PC-9 (cell line): Measurements from ENCODE around the gene HEPHL1. TPM values are rescaled to one million over a fixed set of nuclear protein-coding genes. Genes with fewer than 3 reads are reported as not detected.

Experiments
- BruUV-seq: library from RNA; stranded (reverse); fragments of 400-500 nt; replicated peaks from 2 replicates; lab custom pipeline; 2021; lab: Mats Ljungman, UMichigan
- CTCF ChIA-PET: fragments of 300-600 bp; sonication (Branson Sonifier 250); formaldehyde crosslinking; loops from one replicate; lab custom pipeline; 2022; ENCODE audit warnings: antibody characterized with exemption; lab: Charles Lee
- POLR2A ChIA-PET: fragments of 300-600 bp; sonication (Branson Sonifier 250); formaldehyde crosslinking; loops from one replicate; lab custom pipeline; 2022; ENCODE audit warnings: antibody characterized with exemption; ENCODE audit not compliant: unreplicated experiment; lab: Charles Lee
- DNase-seq, 2 experiments: peaks; one replicate each; pipeline versions ENCODE4 v3.0.0 to v3.0.0-alpha.2; 2015 to 2022; ENCODE audit warnings: mixed read lengths in 1 of 2
- H2AFZ ChIP-seq: fragments of 200-600 bp; sonication (generic); 2 replicates; pipeline ENCODE4 v1.8.1; 2017; ENCODE audit warnings: antibody characterized with exemption
- H3F3A ChIP-seq: fragments of 200-600 bp; sonication (generic); 2 replicates; pipeline ENCODE4 v1.8.1; 2017; ENCODE audit warnings: antibody characterized with exemption, mild to moderate bottlenecking, low read depth; ENCODE audit not compliant: insufficient read depth
- H3K27ac ChIP-seq: fragments of 200-600 bp; sonication (generic); 2 replicates; pipeline ENCODE4 v1.6.1; 2016; ENCODE audit warnings: mixed run types
- H3K27me3 ChIP-seq: fragments of 200-600 bp; sonication (generic); 2 replicates; pipeline ENCODE4 v1.6.1; 2016; ENCODE audit warnings: low read depth, mixed run types; ENCODE audit not compliant: insufficient read depth
- H3K36me3 ChIP-seq: fragments of 200-600 bp; sonication (generic); 2 replicates; pipeline ENCODE4 v1.6.1; 2016; ENCODE audit warnings: low read depth, mixed run types
- H3K4me1 ChIP-seq: fragments of 200-600 bp; sonication (generic); replicated peaks from 2 replicates; pipeline ENCODE4 v1.6.1; 2016; ENCODE audit warnings: mixed run types; ENCODE audit not compliant: insufficient read depth
- H3K4me2 ChIP-seq: fragments of 200-600 bp; sonication (generic); 2 replicates; pipeline ENCODE4 v1.6.1; 2017; ENCODE audit warnings: mixed run types
- H3K4me3 ChIP-seq: fragments of 200-600 bp; sonication (generic); 2 replicates; pipeline ENCODE4 v1.6.1; 2016; ENCODE audit warnings: mixed run types
- H3K79me2 ChIP-seq: fragments of 200-600 bp; sonication (generic); 2 replicates; pipeline ENCODE4 v1.6.1; 2017; ENCODE audit warnings: low read depth, mixed run types
- H3K9me2 ChIP-seq: fragments of 200-600 bp; sonication (generic); 2 replicates; pipeline ENCODE4 v1.8.1; 2017; ENCODE audit warnings: mild to moderate bottlenecking; ENCODE audit not compliant: insufficient read depth
- H3K9me3 ChIP-seq: fragments of 200-600 bp; sonication (generic); 2 replicates; pipeline ENCODE4 v1.8.1; 2016; ENCODE audit warnings: low read depth; ENCODE audit not compliant: insufficient read depth
- H4K20me1 ChIP-seq: fragments of 200-600 bp; sonication (generic); 2 replicates; pipeline ENCODE4 v1.8.1; 2017; ENCODE audit not compliant: insufficient read depth
- EZH2 ChIP-seq: fragments of 200-600 bp; sonication (generic); IDR thresholded peaks from 2 replicates; pipeline ENCODE4 v1.8.0; 2017; ENCODE audit warnings: antibody characterized with exemption, low read depth
- intact Hi-C: fragments of 100-400 bp; cut with micrococcal nuclease; formaldehyde crosslinking; loops from one replicate; pipeline ENCODE4 v1.10.0; 2022; ENCODE audit not compliant: unreplicated experiment
- total RNA-seq: library from RNA; stranded (reverse); gene quantifications from 2 replicates; pipeline ENCODE4 v1.2.3, GENCODE V29; 2021
- TF ChIP-seq, protein P1 (sequence below): fragments of 200-600 bp; sonication (generic); conservative IDR thresholded peaks from 2 replicates; pipeline ENCODE4 v1.6.1; 2017; ENCODE audit warnings: mixed run types, antibody characterized with exemption, mild to moderate bottlenecking, moderate library complexity

Gene HEPHL1
- total RNA-seq, 1 experiment from 2014 or later = not detected

DNA sequence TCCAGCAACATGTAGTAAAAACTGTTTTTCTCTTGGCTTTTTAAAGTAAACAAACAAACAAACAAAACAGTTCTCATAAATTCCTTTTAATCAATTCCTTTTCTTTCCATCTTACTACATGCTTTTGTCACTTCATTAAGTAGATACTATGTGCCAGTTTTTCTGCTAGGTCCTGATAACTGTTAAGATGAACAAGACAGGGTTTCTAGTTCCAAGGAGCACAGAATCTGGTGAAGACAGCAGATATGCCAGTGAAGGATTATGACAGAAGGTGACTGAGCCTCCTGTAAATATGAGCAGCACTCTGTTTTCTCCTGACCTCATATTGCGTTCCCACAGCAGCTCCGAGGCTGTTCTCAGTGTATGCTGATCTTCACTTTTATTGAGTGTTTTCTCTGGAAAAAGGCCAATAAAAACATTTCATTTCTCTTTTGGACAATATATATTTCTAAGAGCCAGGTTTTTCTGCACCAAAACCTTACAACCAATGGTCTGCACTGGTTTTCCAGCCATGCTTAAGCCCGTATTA, 45.8 kb downstream of the HEPHL1 start:
- no peak overlapping the region for H3K4me2 ChIP-seq
- TF ChIP-seq, protein P1, sequence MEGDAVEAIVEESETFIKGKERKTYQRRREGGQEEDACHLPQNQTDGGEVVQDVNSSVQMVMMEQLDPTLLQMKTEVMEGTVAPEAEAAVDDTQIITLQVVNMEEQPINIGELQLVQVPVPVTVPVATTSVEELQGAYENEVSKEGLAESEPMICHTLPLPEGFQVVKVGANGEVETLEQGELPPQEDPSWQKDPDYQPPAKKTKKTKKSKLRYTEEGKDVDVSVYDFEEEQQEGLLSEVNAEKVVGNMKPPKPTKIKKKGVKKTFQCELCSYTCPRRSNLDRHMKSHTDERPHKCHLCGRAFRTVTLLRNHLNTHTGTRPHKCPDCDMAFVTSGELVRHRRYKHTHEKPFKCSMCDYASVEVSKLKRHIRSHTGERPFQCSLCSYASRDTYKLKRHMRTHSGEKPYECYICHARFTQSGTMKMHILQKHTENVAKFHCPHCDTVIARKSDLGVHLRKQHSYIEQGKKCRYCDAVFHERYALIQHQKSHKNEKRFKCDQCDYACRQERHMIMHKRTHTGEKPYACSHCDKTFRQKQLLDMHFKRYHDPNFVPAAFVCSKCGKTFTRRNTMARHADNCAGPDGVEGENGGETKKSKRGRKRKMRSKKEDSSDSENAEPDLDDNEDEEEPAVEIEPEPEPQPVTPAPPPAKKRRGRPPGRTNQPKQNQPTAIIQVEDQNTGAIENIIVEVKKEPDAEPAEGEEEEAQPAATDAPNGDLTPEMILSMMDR = no peak
- TF ChIP-seq EZH2 = no peak
- H3K27ac ChIP-seq = no peak overlapping the region
- no TSS peak for BruUV-seq
- no peaks in the 10 kb centered on the region for H3K27me3 ChIP-seq
- intact Hi-C loops = no loop called here
- no peak overlapping the region for H3K4me3 ChIP-seq
- H3K9me3 ChIP-seq = no peaks in the 10 kb centered on the region
- CTCF ChIA-PET = no interaction called here
- no peaks in the 10 kb centered on the region for H3K79me2 ChIP-seq
- no peaks in the 10 kb centered on the region for H3F3A ChIP-seq
- POLR2A ChIA-PET = no interaction called here
- no peak overlapping the region for H2AFZ ChIP-seq
- H3K36me3 ChIP-seq = no peaks in the 10 kb centered on the region
- DNase-seq = no peak
- H3K4me1 ChIP-seq = no peaks in the 10 kb centered on the region
- H3K9me2 ChIP-seq = no peaks in the 10 kb centered on the region
- no peaks in the 10 kb centered on the region for H4K20me1 ChIP-seq

DNA sequence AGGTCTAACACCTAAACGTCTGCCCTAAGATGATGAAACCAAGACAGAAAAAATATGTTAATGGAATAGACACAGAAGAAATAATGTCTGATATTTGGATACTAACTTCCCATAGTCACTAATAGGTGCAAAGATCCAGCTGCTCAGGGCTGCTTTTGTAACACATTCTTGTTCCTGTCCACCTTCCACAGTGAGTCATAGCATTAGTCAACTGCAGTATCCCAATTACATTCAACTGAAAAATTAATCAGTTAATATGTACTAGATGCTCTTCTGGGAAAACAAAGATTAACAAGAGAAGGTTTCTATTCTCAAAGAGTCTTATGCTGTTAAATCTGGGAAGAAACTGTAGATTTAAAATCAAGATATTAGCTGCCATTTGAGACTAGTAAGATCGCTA, 47.6 kb downstream of the HEPHL1 start:
- Histone ChIP-seq H4K20me1 (no peaks in the 10 kb centered on the region), H3F3A (no peaks in the 10 kb centered on the region), H3K9me2 (no peaks in the 10 kb centered on the region), H3K4me2 (no peak overlapping the region), H3K27me3 (no peaks in the 10 kb centered on the region), H3K4me3 (no peak overlapping the region), H2AFZ (no peak overlapping the region), H3K27ac (no peak overlapping the region), H3K79me2 (no peaks in the 10 kb centered on the region), H3K36me3 (no peaks in the 10 kb centered on the region), H3K9me3 (no peaks in the 10 kb centered on the region), H3K4me1 (no peaks in the 10 kb centered on the region)
- TF ChIP-seq, protein P1 = no peak
- TF ChIP-seq EZH2 = no peak
- BruUV-seq = no TSS peak
- intact Hi-C loops = no loop called here
- ChIA-PET CTCF (no interaction called here), POLR2A (interaction anchor here (0.5 kb wide), 1 partner anchor 101 kb away, joined by 4 read pairs; no protein-coding TSS in a partner anchor)
- no peak for DNase-seq

DNA sequence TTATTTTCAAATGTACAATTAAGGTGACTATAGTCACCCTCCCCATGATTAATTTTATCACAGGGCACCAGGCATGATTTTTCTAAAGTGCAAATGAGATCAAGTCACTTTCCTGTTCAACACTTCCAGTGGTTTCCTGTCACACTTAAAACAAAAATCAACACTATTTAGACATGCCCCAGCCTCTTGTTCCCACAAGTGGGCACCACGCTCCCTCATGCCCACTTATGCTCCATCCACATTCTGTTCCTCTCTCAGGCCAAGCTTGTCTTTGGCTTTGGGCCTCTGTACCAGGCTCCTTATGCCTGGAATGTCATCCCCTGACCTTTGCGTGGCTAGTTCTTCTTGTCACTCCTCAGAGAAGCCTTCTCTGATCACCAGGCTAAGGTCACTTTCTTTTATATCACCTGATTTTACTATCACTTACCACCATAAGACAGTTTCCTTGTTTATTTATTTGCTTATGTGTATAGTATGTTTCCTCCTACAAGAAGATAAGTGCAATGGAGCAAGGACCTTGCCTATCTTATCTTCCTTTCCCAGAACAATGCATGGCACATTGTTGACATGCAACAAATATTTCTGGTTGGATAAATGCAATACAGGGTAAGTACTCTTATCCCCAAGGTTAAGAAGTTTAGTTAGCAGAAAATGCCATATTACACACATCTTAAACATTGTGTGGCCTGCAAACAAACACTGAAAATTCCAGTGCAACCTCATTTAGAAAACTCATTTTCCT, 56.6 kb downstream of the HEPHL1 start:
- Histone ChIP-seq H3K4me2 (no peak overlapping the region), H3K27me3 (no peaks in the 10 kb centered on the region), H3K27ac (no peak overlapping the region), H3K36me3 (no peaks in the 10 kb centered on the region), H3K4me1 (no peaks in the 10 kb centered on the region), H3K79me2 (no peaks in the 10 kb centered on the region), H2AFZ (no peak overlapping the region), H3K9me2 (no peaks in the 10 kb centered on the region), H3K9me3 (no peaks in the 10 kb centered on the region), H4K20me1 (no peaks in the 10 kb centered on the region), H3K4me3 (no peak overlapping the region), H3F3A (no peaks in the 10 kb centered on the region)
- ChIA-PET CTCF (no interaction called here), POLR2A (no interaction called here)
- intact Hi-C loops = no loop called here
- peak in 1 of 2 experiments; percentile 33 for DNase-seq
- TF ChIP-seq EZH2 = no peak
- TF ChIP-seq, protein P1 = no peak
- BruUV-seq = no TSS peak
